ENCODE results near the gene N4BP2L2. TPM values are rescaled to one million over a fixed set of nuclear protein-coding genes. Genes with fewer than 3 reads are reported as not detected.

The N4BP2L2 gene
- polyA plus RNA-seq, 4 donors, result 167 to 223 (median 174) TPM

DNA sequence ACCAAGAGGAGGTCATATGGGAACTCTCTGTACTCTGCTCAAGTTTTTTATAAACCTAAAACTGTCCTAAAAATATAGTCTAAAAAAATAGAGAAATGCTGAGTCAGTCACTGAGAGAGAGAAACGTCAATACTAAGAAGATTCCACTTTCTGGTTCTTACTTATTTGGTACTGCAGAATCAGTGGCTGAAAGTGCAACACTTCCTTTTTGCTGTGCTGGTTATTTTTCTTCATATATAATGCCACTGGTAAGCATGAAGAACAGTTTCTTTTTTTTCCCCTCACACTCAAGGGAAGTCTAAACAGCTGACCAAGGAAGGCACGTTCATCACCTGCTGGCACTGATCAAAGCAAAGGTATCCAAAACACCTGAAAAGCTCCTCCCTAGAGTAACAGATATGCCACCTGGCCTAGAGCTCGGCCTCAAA is 66.4 kb downstream of the N4BP2L2 start:
- DNase-seq (ENCODE audit: low read depth in 4 of 4, low spot score in 3 of 4), result no peak

DNA sequence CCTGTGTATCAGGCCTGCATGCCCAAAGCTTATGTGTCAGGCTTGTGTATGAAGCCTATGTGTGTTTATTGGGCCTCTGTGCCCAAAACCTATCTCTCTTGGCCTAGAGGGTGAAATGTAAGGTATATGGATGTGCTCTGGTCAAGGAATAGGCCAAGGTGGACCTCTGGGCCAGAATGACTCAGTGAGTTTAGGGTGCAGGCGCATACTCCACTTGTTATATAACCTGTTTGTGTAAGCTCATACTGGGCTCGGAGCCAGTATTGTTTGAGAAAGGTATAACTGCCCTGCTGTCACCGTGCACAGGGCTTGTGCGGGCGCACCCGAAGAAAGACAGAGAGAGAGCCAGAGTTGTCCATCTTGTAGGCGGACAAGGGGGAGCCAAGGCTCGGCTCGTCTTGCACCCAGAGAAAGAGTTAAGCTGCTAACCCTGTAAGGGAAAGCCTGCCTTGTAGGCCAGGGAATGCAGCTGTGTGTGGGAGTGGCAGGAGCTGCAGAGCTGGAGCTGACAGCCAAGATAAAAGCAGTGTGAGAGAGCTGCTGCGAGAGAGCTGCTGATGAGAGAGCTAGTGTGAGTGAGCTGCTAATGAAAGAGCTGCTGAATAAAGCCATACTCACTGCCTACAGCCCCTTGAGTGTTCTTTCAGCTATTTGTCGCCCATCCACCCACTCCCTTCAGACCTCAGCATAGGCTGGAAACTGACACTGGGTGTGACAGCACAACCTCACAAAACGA is 67.2 kb downstream of the N4BP2L2 start:
- DNase-seq (ENCODE audit: low read depth in 4 of 4, low spot score in 3 of 4), result peak in 1 of 4 donors; percentile 29

- DNase-seq (ENCODE audit: low read depth in 4 of 4, low spot score in 3 of 4), result no peak
These were observed 70.0 kb downstream of the N4BP2L2 start for GRCh38 chr13:32468502-32469142.

DNA sequence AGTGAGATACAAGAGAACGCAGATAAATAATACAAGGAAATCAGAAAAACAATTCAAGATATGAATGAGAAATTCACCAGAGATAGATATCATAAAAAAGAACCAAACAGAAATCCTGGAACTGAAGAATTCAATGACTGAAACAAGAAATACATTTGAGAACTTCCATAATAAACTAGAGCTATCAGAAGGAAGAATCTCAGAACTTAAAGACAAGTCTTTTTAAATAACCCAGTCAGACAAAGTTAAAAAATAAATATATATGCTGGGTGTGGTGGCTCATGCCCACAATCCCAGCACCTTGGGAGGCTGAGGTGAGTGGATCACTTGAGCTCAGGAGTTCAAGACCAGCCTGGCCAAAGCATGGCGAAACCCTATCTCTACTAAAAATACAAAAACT is 82.0 kb downstream of the N4BP2L2 start:
- no peak for DNase-seq (ENCODE audit: low read depth in 4 of 4, low spot score in 3 of 4)

- DNase-seq (ENCODE audit: low read depth in 4 of 4, low spot score in 3 of 4), result no peak
These were observed 83.0 kb downstream of the N4BP2L2 start for GRCh38 chr13:32455594-32455903.

DNA sequence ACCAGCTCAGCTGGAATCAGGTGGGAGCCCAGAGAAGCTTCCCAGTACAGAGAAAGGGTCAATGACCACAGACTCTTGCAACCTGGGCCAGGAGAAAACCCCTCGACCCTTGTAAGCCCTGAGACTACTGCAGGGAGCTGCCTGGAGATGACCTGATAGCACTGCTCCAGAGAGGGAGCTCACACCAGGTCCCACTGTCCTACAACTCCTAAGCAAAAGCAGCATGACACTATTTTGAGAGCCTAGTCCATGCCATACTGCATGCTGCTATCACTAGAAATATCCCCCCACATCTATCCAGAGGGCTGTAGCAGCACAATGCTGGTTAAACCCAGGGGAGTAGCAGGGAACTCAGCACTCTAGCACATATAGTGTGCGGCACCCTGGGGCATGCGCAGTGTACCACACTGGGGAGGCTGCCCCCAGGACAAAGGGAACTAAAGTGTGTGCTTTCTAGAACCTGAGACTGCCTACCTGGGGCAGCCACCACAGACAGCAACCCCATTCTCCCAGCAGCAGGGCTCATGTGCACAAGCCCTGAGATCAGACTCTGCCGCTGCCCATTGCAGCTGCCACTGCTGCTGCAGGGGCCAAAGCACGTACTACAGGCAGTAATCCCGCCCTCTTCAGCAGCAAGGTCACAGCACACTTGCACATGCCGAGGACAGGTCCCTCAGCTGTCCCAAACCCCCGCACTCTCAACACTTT is 83.6 kb downstream of the N4BP2L2 start:
- no peak for DNase-seq (ENCODE audit: low read depth in 4 of 4, low spot score in 3 of 4)

DNA sequence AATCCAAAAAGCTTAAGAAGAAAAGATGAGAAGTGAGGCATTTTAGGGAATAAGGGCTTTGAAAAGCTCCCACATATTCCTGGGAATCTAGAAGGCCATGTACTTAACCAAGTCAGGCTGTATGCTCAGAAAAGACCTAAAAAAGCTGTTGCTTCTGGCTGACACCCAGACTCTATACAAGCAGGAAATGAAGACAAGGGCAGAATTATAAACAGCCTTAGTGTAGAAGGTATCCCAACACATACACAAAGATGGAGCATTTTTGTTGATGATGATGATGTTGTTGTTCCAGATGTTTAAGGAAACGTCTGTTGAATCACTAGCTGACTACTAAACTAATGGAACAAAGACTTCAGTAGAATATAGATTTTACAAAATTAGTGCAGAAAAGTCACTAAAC is 84.6 kb downstream of the N4BP2L2 start:
- DNase-seq (ENCODE audit: low read depth in 4 of 4, low spot score in 3 of 4), result no peak

DNA sequence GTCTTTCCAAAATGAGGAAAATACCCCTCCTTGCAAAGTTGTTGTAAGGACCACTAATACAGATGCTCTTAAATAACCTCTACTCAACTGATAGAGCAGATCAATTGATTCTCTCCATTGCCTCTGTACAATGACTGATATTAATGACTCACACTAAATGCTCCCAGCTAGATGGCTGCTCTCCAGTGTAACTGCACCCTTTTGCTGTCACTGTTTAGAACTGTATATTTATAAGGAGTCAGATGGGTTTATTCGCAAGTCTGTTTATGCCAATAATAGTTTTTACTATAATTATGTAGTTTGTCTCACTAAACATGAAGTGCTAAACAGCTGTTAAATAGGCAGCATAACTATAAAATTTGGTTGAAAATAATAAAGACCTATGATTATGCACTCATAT is 89.6 kb downstream of the N4BP2L2 start:
- no peak for DNase-seq (ENCODE audit: low read depth in 4 of 4, low spot score in 3 of 4)

- DNase-seq (ENCODE audit: low read depth in 4 of 4, low spot score in 3 of 4), result no peak
These were observed 90.5 kb downstream of the N4BP2L2 start for GRCh38 chr13:32447894-32448623.

- DNase-seq (ENCODE audit: low read depth in 4 of 4, low spot score in 3 of 4), result no peak
These were observed 91.7 kb downstream of the N4BP2L2 start for GRCh38 chr13:32446773-32447465.

DNA sequence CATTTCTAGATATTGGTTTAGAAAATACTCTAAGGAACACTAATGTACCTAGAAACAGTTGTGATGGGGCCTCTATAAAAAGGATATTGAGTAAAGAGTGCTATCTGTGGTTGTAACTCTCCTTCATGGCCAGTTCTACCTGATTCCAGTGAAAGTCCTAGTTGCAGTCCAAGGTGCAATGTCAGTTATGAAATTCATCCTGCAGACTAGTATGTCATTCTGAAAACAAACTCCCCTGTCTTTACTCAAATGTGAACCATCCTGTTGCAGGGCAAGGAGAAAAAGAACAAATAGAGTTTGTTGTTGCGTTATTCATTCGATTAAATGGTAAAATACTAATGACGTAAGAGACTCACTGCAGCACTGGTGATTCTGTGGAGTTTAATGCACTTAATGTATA is 92.4 kb downstream of the N4BP2L2 start:
- DNase-seq (ENCODE audit: low read depth in 4 of 4, low spot score in 3 of 4), result no peak

- no peak for DNase-seq (ENCODE audit: low read depth in 4 of 4, low spot score in 3 of 4)
These were observed 93.1 kb downstream of the N4BP2L2 start for GRCh38 chr13:32445461-32445860.

- DNase-seq (ENCODE audit: low read depth in 4 of 4, low spot score in 3 of 4), result no peak
These were observed 95.5 kb downstream of the N4BP2L2 start for GRCh38 chr13:32443111-32443510.

DNA sequence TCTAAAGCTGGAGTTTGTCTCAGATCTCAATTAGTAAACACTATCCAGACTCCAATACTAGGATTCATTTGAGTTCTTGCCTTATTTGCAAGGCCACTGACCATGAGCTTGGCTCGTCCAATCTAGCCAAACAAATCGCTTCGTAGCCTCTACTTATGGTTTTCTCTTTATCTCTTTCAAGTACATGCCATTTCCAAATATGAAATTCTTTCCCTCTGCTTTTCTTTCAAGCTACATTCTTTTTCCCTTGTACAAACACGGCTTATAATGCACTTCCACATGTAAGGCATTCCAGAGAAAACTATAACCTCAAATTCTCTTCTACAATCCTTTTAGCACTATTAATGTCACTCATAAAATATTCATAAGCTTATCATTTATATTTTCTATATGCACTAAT is 99.7 kb downstream of the N4BP2L2 start:
- no peak for DNase-seq (ENCODE audit: low read depth in 4 of 4, low spot score in 3 of 4)

- DNase-seq (ENCODE audit: low read depth in 4 of 4, low spot score in 3 of 4), result no peak
These were observed 105.7 kb downstream of the N4BP2L2 start for GRCh38 chr13:32432856-32433255.

- no peak for DNase-seq (ENCODE audit: low read depth in 4 of 4, low spot score in 3 of 4)
These were observed 107.2 kb downstream of the N4BP2L2 start for GRCh38 chr13:32431361-32431760.

DNA sequence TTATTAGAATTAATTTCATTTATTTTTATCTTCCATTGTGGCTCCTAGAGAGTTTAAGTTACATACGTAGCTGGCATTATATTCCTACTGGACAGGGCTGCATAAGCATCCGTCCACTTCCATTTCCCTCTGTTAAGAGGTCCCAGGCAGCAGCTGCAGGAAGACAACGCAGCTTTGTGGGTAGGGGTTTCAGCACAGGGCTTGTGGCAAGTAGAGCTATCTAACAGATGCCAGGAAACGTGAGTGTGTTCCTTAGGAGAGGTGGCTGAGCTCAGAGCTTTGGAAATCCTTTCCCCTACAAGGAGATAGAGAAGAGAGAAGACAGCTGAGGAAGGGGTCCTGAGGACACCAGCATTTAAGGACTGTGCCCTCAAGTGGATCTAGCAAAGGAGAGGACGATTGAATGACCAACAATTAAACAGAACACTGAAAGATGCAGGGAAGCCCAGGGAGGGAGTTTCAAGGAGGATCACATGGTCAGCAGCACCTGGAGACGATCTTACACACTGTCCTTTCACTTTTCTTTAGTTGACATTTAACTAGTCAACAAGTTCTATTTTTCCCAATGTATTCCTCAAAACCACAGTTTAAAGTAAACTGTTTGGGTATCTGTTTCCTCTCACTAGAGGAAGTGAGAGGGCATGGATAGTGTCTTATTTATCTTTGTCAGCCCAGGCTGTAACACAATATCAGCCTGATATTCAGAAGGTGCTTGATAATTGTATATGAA is 108.4 kb downstream of the N4BP2L2 start:
- no peak for DNase-seq (ENCODE audit: low read depth in 4 of 4, low spot score in 3 of 4)

DNA sequence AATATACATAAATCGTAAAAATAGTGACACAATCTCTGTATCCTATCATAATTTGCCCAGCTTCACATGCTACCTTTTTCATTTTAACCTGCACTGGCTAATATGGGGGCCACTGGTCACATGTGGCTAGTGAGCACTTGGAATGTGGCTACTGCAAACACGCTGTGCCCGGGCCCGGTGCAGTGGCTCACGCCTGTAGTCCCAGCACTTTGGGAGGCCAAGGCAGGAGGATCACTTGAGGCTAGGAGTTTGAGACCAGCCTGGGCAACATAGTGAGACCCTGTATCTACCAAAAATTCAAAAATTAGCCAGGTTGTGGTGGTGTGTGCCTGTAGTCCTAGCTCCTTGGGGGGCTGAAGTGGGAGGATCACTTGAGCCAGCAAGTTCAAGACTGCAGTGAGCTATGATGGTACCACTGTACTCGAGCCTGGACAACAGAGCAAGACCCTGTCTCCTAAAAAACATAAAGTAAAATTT is 109.1 kb downstream of the N4BP2L2 start:
- DNase-seq (ENCODE audit: low read depth in 4 of 4, low spot score in 3 of 4), result no peak

DNA sequence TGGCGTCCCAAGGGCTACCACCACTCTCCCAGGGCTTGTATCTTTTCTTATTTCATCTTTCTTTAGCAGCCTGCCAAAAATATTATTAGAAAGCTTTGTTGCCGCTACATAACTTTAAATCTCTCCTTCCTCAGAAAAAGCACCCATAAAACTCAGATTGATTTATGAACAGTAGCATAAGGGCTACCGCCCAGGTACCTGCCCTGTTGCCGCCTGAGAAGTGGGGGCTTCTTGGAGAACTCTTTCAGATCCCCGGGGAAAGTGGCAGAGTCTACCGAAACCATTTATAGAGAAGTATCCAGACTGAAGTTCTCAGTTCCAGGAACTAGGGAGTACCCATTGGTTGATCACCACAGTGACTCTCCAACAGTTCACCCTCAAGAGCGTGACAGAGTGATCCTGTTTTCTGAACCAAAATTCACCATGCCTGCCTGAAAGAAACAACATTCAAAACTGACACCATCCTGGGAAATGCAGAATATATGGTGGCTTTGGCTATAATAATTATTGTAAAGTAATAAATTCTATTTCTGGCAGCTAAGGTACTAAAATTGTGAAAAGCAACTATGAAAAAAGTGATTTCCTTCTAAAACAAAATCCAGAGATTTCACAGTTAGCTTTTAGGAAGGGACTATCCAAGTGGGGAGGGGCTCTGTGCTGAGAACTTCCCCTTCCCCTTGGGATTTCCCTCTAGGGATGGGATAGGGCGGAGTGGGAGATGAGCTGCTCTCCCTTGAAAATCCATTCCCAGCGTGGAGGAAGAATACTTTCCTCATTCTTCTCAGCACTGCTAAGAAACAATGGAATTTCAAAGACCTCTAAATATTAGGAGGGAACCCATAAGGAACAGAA is 109.8 kb downstream of the N4BP2L2 start:
- no peak for DNase-seq (ENCODE audit: low read depth in 4 of 4, low spot score in 3 of 4)

All from left renal pelvis (tissue), 4 donors.